GM21786 (cell line): Measurements from ENCODE around the gene AGBL1.
"Not testable (repeated sequence)": the region's sequence is repeated elsewhere in the genome, so short reads cannot be mapped to it uniquely, and the experiment has no call there.

ENCODE experiments used
- ATAC-seq: cut with Tn5 transposase; IDR thresholded peaks from one replicate; pipeline ENCODE4 v1.9.1; 2021; ENCODE audit not compliant: unreplicated experiment

Gene AGBL1

DNA sequence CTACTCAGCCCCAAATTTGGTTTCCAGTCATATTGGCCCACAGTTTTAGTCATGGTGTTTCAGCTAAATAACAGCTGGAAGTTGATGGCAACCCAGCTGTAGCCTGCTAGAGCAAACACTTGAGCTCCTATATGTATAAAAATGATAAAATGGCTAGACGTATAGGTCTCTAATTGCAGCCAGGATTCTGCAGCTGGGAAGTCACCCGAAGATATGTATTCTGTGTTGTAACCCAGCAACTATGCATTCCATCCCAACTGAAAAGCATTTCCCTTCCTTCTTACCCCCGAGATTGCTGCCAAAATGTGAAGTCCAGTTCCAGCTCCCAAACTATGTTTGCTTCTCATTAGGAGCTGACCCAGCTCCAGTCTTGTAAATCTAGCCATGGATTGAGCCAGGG, 408.4 kb downstream of the AGBL1 start:
- ATAC-seq, result no peak

DNA sequence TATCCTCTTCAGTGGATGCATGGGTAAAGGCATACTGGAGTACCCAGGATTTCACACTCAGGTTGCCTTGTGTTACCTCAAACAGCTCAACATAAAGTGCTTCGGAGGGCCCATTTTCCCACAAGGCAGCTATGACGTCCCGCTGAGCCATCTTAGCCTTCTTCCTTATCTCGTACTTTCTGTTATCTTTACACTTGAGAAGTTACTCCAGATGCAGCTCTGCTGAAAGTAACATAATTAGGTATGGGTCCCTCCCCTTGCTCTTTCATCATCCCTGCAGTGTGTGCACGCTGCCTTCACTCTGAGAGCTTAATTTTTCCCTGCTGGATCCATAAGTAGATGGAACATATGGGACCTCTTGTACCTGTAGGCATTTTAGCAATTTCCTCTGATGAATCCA, 410.3 kb downstream of the AGBL1 start:
- no peak for ATAC-seq

DNA sequence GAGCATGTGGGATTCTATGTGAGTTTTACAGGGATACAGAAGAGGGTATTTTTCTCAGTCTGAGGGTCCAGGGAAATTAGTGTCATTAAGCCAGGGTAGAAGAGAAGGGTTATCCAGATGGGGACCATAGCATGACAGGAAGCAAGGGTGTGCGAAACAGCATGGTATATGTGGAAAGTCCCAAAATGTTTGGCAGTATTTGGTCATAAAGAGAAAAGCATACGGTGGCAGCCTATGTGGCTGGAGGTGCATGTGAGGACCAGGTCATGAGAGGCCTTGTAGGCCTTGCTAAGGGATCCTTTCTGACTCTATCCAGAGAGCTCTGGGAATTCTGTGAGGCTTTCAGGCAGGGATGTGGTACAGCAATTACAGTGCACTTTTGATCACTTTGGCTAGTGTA, 411.4 kb downstream of the AGBL1 start:
- no peak for ATAC-seq

DNA sequence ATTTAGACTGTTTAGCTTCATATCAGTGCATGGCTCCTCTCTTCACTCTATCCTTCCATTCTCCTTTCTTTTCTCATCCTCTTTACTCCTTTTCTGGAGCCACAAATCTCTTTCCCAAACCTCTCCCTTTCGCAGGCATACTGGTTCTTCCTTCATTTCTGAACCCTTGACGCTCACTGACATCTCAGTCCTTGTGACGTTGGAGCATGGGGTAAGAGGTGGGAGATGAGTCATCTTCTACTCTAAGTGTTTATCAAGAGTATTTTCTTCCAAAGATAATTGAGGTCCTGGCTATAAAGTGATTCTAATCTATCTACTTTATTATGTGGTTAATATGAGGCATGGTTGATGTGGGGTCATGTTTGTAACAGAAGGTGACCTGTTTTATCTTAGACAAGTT, 414.2 kb downstream of the AGBL1 start:
- no peak for ATAC-seq

GRCh38 chr15:86494475-86494874, 414.8 kb downstream of the AGBL1 start:
- ATAC-seq, result no peak

DNA sequence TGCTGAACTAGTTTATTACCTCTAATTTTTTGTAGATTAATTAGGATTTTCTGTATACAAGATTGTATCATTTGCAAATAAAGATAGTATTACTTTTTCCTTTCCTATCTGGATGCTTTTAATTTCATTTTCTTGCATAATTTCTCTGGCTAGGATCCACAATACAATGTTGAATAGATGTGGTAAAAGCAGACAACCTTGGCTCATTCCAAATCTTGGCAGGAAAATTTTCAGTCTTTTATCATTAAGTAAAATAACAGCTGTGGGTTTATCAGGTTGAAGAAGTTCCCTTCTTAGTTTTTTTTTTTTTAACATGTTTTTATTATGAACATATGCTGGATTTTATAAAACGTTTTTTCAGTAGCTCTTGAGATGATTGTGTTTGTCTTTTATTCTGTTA, 422.6 kb downstream of the AGBL1 start:
- ATAC-seq, result no peak

- no peak for ATAC-seq
These were observed 426.3 kb downstream of the AGBL1 start for GRCh38 chr15:86505951-86506350.

GRCh38 chr15:86506401-86506800, 426.7 kb downstream of the AGBL1 start:
- no peak for ATAC-seq

- no peak for ATAC-seq
These were observed 436.0 kb downstream of the AGBL1 start for GRCh38 chr15:86515625-86516024.

DNA sequence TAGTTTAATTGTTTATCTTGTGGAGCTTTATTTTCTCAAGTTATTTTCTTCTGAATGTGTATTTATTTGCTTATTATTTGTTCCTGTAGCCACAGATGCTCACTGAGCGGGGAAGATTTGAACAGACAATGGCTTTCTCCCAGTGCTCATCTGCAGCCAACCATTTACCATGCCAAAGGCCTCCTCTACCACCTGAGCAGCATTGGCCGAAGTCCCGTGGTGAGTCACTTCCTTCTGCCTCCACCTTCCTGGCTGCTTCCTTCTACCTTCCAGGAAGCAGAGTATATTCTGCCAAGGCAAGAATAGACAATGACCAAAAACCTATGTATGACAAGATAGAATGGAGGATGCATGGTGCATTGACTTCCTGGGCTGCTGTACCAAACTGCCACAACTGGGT, 443.1 kb downstream of the AGBL1 start:
- ATAC-seq, result no peak

- no peak for ATAC-seq
These were observed 447.4 kb downstream of the AGBL1 start for GRCh38 chr15:86526938-86527690.

DNA sequence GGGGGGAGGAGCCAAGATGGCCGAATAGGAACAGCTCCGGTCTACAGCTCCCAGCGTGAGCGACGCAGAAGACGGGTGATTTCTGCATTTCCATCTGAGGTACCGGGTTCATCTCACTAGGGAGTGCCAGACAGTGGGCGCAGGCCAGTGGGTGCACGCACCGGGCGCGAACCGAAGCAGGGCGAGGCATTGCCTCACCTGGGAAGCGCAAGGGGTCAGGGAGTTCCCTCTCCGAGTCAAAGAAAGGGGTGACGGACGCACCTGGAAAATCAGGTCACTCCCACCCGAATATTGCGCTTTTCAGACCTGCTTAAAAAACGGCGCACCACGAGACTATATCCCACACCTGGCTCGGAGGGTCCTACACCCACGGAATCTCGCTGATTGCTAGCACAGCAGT, 448.4 kb downstream of the AGBL1 start:
- not testable (repeated sequence) for ATAC-seq

- no peak for ATAC-seq
These were observed 458.5 kb downstream of the AGBL1 start for GRCh38 chr15:86538141-86538540.

DNA sequence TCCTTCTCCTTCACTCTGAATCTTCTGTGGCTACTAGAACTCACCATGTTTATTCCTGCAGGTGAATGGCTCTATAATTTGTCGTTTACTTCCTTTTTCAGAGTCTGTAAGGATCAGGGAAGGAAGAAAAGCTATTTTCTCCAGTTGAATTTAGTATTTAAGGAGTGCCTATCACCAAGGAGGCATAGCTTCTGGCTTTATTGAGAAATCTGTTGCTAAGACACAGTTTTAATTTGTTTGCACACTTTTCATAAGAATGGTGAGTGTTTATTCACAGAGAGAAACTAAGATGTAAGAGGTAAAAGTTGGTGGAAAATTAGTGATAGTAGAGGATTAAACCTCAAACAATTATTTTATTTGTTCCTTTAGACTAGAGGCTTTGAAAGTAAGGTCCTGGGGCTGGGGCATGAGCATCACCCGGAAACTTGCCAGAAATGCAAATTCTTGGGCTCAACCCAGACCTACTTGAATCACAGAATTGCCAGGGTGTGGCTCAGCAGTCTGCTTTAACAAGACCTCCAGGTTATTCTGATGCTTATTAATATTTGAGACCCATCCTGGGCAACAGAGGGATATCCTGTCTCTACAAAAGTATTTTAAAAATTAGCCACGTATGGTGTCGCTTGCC, 461.3 kb downstream of the AGBL1 start:
- no peak for ATAC-seq

DNA sequence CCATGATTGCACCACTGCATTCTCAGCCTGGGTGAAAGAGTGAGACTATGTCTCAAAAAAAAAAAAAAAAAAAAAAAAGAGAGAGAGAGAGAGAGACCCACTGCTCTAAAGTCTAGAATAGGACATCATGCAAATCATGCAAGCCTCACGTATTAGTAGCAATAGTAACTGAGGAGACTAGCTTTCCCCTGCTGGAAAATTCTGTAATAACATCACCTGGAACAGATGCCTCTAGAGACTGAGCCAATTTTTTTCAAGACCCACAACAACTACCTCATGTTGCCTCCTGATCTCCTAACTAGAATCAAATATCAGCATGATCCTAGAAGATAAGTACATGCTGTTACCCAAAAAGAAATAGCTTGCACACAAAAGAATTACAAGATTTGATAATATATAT, 461.9 kb downstream of the AGBL1 start:
- no peak for ATAC-seq

DNA sequence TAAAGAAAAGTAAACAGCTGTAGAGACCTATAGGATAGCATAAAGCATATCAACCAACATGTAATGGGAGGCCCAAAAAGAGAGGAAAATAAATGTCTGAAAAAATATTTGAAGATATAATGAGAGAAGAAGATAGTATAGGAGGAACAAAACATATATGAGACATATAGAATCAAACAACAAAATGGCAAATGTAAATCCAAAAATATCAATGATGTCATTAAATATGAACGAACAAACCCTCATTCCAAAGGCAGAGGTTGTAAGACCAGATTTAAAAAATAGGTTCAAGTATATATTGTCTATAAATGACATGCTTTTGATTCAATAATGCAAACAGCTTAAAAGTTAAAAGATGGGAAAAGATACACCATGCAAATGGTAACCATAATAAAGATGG, 470.4 kb downstream of the AGBL1 start:
- no peak for ATAC-seq

DNA sequence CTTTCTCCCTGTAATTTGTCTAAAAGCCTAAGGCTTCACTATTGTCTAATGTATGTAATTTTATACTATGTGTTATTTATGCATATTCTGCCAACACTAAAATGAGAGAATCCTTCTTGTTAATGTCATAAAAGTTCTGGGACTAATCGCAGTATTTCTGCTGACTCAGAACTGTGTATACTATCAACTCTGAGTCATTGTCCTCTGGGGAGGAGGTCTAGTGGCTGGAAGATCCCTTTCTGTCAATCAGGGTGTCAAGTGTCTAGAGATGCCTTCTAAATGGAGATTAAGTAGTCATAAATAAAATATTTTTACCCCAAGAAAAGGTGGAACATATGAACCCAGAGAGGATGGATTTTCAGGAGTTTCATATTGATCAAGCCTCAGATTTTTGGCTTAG, 473.4 kb downstream of the AGBL1 start:
- ATAC-seq, result no peak

DNA sequence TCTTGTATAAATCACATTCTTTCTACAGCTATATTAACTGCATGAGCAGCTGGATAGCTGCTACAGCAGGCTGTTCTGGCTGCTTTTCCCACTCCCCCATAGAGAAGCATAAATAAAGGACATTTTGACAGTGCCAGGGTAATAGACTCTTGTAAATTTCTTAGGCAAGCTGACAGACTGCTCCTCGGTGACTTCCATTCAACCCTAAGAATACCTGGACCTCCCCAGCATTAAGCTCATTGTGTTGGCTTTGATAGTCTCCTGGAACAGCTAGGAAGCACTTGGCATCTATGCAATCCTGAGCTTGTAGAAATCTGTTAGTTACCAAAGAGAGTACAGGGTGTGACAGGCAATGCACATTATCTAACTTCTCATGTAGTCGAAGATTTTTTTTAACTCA, 475.4 kb downstream of the AGBL1 start:
- ATAC-seq, result no peak

DNA sequence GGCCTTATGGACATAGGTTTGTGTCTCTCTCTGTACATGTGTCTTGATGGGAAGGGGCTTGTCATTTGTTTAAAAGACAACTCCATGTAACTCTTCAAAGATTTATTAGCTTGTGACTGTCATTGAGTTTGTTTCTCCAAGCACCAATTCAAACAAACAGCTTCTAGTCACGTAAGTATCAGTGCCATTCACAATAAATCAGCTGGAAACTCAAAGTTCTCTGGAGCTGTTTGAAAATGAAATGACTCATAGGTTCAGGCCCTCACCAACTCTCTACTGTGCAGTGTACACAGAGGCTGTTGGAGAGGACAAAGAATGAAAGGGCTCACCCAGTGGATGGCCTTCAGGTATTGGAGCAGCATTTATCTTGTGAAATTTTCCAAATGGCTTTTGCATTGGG, 476.3 kb downstream of the AGBL1 start:
- ATAC-seq, result no peak

GRCh38 chr15:86556396-86557017, 476.8 kb downstream of the AGBL1 start:
- ATAC-seq, result no peak

DNA sequence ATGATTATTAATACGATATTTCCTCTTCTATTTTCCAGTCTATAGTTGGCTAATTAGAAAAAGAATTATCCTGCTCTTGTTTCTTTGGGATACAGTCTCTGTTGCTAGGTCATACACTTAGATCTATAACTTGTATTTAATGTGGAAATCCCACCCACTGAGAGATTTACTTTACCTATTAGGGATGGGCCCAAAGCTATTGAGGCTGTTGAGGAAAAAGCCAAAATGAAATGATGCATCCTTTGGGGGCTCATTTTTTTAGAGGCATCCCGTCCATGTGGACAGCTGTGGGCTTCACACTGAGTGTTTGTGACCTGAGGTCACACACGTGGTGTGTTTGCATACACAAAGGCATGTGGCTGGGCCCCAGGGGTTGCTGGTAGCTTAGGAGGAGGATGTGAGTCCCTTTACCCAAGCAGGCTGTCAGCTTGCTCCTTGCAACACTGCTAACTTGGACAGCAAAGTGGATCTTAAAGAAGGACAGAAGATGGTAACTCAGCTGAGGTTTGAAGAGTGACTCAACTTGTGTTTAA, 477.4 kb downstream of the AGBL1 start:
- no peak for ATAC-seq

GRCh38 chr15:86558252-86558651, 478.6 kb downstream of the AGBL1 start:
- ATAC-seq, result no peak
